Subcutaneous adipose tissue (tissue), 4 donors: Measurements from ENCODE around the gene PIGV. TPM values are rescaled to one million over a fixed set of nuclear protein-coding genes. Genes with fewer than 3 reads are reported as not detected.

Source experiments
- total RNA-seq, 4 donors: library from RNA; depleted of rRNA; stranded (reverse); fragments of >200 nt; gene quantifications; one replicate each; pipeline ENCODE4 v1.1.0, GENCODE V29; 2016
- TF ChIP-seq, protein P1 (sequence below): fragments of 450-650 bp; IDR thresholded peaks from one replicate; pipeline ENCODE4 v1.5.1; 2016; ENCODE audit warnings: low read depth, mild to moderate bottlenecking, control low read depth, antibody characterized with exemption, moderate library complexity

The PIGV gene
- total RNA-seq = 10 to 100 TPM in 3 of 4 donors, 1 to 10 TPM in 1; 8.3 to 24.7 (median 19.2) TPM

DNA sequence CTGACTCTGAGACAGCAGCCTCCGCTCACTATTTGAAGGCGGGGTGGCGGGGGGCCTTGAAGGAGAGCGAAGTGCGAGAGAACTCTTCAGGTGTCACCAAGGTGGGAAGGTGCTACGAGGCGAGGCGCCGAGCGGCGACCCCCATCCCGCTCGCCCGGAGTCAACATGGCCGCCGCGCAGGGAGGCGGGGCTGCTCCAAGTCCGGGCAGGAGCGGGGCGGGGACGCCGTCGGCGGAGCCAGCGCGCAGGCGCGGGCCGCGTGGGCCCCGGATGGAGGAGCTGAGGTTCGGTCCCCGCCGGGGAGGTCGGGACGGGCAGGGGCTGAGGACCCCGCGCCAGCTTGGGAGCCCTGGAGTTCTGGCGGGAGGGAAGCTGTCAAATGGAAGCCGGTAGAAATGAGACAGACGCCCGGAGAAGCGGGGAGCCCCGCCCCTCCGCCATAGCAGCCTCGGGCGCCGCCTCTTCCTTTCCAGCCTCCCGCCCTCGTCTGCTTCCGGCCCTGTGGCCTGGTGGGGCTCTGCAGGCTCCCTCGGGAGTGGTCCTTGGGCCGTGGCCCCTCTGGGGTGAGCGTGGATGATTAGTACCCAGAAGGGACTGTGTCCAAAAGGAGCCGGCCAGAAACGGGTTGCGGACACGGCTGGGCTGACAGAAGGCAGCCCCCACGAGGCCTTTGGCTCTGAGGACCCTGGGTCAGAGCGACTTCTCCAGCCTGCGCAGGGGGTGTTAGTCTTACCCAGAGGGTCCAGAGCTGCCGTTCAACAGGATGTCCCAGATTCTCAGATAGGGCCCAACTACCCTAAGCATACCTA lies at the start of gene PIGV:
TSS of gene PIGV (plus strand) at position 245 of the 809 bp plus-strand sequence. CDS start 2,866 bp downstream, outside the sequence.
- TF ChIP-seq, protein P1, sequence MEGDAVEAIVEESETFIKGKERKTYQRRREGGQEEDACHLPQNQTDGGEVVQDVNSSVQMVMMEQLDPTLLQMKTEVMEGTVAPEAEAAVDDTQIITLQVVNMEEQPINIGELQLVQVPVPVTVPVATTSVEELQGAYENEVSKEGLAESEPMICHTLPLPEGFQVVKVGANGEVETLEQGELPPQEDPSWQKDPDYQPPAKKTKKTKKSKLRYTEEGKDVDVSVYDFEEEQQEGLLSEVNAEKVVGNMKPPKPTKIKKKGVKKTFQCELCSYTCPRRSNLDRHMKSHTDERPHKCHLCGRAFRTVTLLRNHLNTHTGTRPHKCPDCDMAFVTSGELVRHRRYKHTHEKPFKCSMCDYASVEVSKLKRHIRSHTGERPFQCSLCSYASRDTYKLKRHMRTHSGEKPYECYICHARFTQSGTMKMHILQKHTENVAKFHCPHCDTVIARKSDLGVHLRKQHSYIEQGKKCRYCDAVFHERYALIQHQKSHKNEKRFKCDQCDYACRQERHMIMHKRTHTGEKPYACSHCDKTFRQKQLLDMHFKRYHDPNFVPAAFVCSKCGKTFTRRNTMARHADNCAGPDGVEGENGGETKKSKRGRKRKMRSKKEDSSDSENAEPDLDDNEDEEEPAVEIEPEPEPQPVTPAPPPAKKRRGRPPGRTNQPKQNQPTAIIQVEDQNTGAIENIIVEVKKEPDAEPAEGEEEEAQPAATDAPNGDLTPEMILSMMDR = no peak

DNA sequence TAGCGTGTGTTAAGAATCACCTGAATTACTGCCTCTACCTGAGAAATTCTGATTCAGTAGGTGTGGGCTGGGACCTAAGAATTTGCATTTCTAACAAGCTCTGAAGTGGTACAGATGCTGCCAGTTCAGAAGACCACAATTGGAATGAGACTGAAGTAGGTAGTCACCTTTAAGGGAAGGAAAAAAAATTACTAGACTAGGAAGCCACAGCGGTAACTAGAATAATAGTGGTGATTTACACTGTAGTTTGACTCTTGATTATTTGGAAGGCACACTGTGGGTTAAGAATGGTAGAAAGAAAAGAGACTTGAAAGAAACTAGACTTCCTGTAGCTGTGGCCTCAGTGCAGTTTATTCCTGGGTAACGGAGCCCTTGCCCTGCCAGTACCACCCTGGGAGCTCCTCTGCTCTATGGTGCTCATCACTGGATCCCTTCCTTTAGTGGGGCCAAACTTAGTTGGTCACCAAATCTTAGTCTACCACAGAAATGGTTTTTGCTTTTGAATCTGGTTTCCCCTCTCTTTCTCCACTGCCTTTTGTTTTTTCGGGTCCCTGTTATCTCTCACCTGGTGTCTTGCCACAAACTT lies 48.3 kb upstream of the PIGV start:
- TF ChIP-seq, protein P1 = no peak

DNA sequence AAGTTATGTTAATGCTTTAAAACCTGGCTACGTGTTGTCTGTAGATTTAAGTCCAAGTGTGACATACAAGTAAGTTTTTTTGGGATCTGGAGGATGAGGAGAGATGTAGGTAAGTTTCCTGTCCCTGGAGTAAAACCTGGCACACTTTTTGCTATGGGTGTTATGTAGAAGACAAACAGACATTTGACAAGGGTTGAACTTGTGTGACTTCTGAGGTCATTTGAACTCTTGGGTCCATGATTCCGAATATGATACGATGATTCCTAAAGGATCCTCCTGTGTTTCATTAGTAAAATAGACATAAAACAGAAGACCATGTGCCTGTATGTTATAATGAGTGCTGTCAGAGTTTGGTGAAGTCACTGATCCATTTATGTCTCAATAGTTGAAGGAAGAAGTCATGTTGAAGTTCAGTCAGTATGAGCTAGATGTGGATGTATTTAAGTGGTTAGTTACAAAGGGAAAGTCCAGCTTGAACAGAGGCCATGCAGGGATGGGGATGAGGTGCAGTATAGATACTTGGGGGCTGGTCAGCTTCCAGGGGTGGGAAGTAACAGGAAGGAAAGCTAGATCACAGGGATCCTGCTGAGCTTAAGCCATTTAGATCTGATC lies 47.6 kb upstream of the PIGV start:
- TF ChIP-seq, protein P1 = no peak

DNA sequence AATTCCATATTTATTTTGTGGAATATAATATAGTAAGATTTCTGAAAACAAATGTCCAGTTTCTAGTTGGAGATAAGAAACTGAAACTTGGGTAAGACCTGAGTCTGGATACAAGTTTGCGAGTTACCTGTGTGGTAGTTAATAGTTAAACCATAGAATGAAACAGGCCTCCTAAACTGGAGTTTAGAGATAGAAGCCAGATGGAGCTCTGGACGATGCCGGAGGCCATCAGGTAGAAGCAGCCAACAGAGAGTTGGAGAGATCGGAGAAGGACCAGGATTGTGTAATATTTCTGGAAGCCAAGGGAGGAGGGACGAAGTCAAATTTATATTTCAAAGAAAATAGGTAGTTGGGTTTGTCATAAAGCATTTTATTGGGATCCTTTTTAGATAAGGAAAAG lies 46.8 kb upstream of the PIGV start:
- TF ChIP-seq, protein P1 = no peak

DNA sequence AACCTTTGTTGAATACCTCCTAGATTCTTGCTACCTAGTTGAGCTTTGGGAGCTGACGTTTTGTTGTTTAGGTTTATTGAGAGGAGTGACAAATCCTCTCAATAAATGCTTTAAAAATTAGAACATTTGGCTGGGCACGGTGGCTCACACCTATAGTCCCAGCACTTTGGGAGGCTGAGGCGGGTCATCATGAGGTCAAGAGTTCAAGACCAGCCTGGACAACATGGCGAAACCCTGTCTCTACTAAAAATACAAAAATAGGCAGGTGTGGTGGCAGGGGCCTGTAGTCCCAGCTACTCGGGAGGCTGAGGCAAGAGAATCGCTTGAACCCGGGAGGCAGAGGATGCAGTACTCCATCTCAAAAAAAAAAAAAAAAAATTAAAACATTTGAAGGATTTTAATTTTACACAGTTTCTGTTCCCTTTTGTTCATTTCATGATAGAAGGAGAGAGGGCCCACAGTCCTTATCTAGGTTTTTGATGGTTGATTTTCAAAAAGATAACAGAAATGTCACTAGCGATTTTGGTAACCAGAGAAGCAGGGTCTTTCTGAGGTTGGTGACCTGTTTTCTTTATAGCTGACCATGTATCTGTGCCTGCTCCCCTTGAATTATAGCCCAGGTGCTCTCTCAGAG lies 44.2 kb upstream of the PIGV start:
- TF ChIP-seq, protein P1 = no peak

DNA sequence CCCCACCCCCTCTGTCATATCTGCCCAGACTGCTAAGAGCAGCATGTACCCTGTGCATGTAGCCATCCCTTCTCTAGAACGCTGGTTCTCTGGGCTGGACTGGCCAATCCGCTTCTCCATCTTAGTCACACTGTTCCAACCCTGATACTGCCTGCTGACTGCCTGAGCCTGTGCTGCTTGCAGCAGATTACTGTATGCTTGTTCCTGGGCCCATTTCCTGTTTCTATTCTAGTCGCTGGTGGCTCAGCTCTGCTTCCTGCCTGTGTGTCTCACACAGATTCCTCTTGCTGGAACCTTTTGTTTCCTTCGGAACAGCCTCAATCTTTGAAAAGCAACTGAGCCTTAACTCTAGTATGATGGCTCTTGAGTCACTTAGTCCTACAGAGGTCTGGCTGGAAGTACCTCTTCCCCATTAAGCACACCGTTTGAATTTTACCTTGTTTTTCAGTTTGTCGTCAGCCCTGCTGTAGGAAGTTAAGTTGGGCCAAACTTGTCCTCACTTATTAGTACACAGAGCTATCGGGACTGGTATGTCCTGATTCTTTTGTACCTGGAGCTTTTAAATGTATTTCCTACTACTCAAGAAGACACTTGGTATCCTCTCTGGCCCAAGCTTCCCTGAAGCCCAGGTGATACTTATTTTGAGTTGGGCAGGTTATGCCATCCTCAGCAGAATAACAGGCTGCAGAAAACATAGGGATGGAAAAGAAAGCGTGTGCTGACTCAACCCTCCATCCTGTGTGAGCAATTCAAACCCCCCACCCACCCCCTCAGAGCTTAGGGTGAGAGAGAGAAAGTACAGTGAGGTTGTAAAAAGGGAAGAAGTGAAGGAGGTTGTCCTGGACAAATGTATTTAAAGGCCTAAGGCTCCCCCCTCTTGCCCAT lies 43.4 kb upstream of the PIGV start:
- TF ChIP-seq, protein P1 = no peak
